ENCODE data around the gene ZFAND3. TPM values are rescaled to one million over a fixed set of nuclear protein-coding genes. Genes with fewer than 3 reads are reported as not detected.

Gene ZFAND3
- polyA plus RNA-seq, 1 donor (not counting 4 experiments of a cell fraction or from before 2014, with no cell fraction given): 19.6 TPM

GRCh38 chr6:37993596-37993995 is 174.1 kb downstream of the ZFAND3 start:
- no peak for FAIRE-seq
- H3K4me2 ChIP-seq (ENCODE audit: control insufficient read depth, extremely low read depth, insufficient read depth, low read depth, low read length): no peak overlapping the region
- peaks cover 64% of the 10 kb centered on the region for H3K79me2 ChIP-seq (ENCODE audit: control insufficient read depth, insufficient read depth, low read length)

GRCh38 chr6:37994223-37994622 is 174.7 kb downstream of the ZFAND3 start:
- peak overlapping the region; percentile 8 for H3K4me2 ChIP-seq (ENCODE audit: control insufficient read depth, extremely low read depth, insufficient read depth, low read depth, low read length)
- dilution Hi-C loops (cut with MboI; ENCODE audit: extremely low pct_ligation_motif_present, low sequenced_read_pairs): no loop called here

More at GRCh38 chr6:37993596-37993995, 174.1 kb downstream of the ZFAND3 start:
- no peak overlapping the region for H3K9ac ChIP-seq (ENCODE audit: control insufficient read depth, extremely low read depth, insufficient read depth, low read length)
- TF ChIP-seq EZH2 (IDR thresholded peaks at IDR 0.05; ENCODE audit: low read length) (no peak), CTCF (optimal IDR thresholded peaks at IDR 0.05 in 1 of 3, IDR thresholded peaks at IDR 0.05 in 1 of 3, conservative IDR thresholded peaks at IDR 0.05 in 1 of 3; ENCODE audit: extremely low read depth in 1 of 3, insufficient read depth in 2 of 3, low read length in 3 of 3) (no peak)
- no peak for DNase-seq (ENCODE audit: low read depth, low spot score)
- peaks cover 2% of the 10 kb centered on the region for H3K9me1 ChIP-seq (ENCODE audit: control insufficient read depth, extremely low read depth, insufficient read depth, low read length)
- dilution Hi-C loops (cut with MboI; ENCODE audit: extremely low pct_ligation_motif_present, low sequenced_read_pairs): no loop called here
- no peaks in the 10 kb centered on the region for H3K36me3 ChIP-seq (ENCODE audit: control insufficient read depth in 2 of 2, extremely low read depth in 1 of 2, insufficient read depth in 2 of 2, low read length in 2 of 2)
- H3K27me3 ChIP-seq (ENCODE audit: control insufficient read depth, extremely low read depth, insufficient read depth, low read length): no peaks in the 10 kb centered on the region
- no peak overlapping the region for H2AFZ ChIP-seq (ENCODE audit: control insufficient read depth, low read length)
- H3K9me3 ChIP-seq (ENCODE audit: control insufficient read depth, low read depth, low read length): no peaks in the 10 kb centered on the region
- H3K4me3 ChIP-seq (ENCODE audit: control insufficient read depth in 2 of 3, extremely low read depth in 1 of 3, insufficient read depth in 2 of 3, low read depth in 1 of 3, low read length in 3 of 3): no peak overlapping the region
- H3K27ac ChIP-seq (ENCODE audit: control insufficient read depth, insufficient read depth, low read length): no peak overlapping the region
- H3K4me1 ChIP-seq (ENCODE audit: control insufficient read depth, extremely low read depth, insufficient read depth, low read length): peaks cover 24% of the 10 kb centered on the region
- peaks cover 14% of the 10 kb centered on the region for H4K20me1 ChIP-seq (ENCODE audit: control insufficient read depth, extremely low read depth, insufficient read depth, low read length)

More at GRCh38 chr6:37994223-37994622, 174.7 kb downstream of the ZFAND3 start:
- Histone ChIP-seq H3K9ac (ENCODE audit: control insufficient read depth, extremely low read depth, insufficient read depth, low read length) (no peak overlapping the region), H3K4me1 (ENCODE audit: control insufficient read depth, extremely low read depth, insufficient read depth, low read length) (peaks cover 24% of the 10 kb centered on the region), H3K9me3 (ENCODE audit: control insufficient read depth, low read depth, low read length) (no peaks in the 10 kb centered on the region), H3K4me3 (ENCODE audit: control insufficient read depth in 2 of 3, extremely low read depth in 1 of 3, insufficient read depth in 2 of 3, low read depth in 1 of 3, low read length in 3 of 3) (no peak overlapping the region), H3K27me3 (ENCODE audit: control insufficient read depth, extremely low read depth, insufficient read depth, low read length) (no peaks in the 10 kb centered on the region), H3K27ac (ENCODE audit: control insufficient read depth, insufficient read depth, low read length) (no peak overlapping the region), H3K79me2 (ENCODE audit: control insufficient read depth, insufficient read depth, low read length) (peaks cover 63% of the 10 kb centered on the region), H3K36me3 (ENCODE audit: control insufficient read depth in 2 of 2, extremely low read depth in 1 of 2, insufficient read depth in 2 of 2, low read length in 2 of 2) (no peaks in the 10 kb centered on the region), H3K9me1 (ENCODE audit: control insufficient read depth, extremely low read depth, insufficient read depth, low read length) (peaks cover 2% of the 10 kb centered on the region), H4K20me1 (ENCODE audit: control insufficient read depth, extremely low read depth, insufficient read depth, low read length) (peaks cover 14% of the 10 kb centered on the region), H2AFZ (ENCODE audit: control insufficient read depth, low read length) (no peak overlapping the region)
- FAIRE-seq (no peak), DNase-seq (ENCODE audit: low read depth, low spot score) (no peak)
- TF ChIP-seq CTCF (optimal IDR thresholded peaks at IDR 0.05 in 1 of 3, IDR thresholded peaks at IDR 0.05 in 1 of 3, conservative IDR thresholded peaks at IDR 0.05 in 1 of 3; ENCODE audit: extremely low read depth in 1 of 3, insufficient read depth in 2 of 3, low read length in 3 of 3): no peak
- TF ChIP-seq EZH2 (IDR thresholded peaks at IDR 0.05; ENCODE audit: low read length): no peak

Data from keratinocyte (primary cell).